Neural progenitor cell (in vitro differentiated cells): ENCODE results near the gene NAT10. TPM values are rescaled to one million over a fixed set of nuclear protein-coding genes. Genes with fewer than 3 reads are reported as not detected.
"Not testable (repeated sequence)": the region's sequence is repeated elsewhere in the genome, so short reads cannot be mapped to it uniquely, and the experiment has no call there.

Source experiments
- DNase-seq: peaks from one replicate; pipeline ENCODE4 v3.0.0-alpha.2; 2016; ENCODE audit warnings: low spot score
- H2AFZ ChIP-seq: fragments of 200-600 bp; sonication (generic); replicated peaks from 2 replicates; pipeline ENCODE4 v1.6.1; 2016; ENCODE audit warnings: antibody characterized with exemption
- H3F3A ChIP-seq: fragments of 200-600 bp; sonication (generic); 2 replicates; pipeline ENCODE4 v1.6.1; 2016; ENCODE audit warnings: antibody characterized with exemption, low read depth
- H3K27ac ChIP-seq: fragments of 200-600 bp; sonication (generic); 2 replicates; pipeline ENCODE4 v1.5.1; 2016; ENCODE audit warnings: mild to moderate bottlenecking
- H3K27me3 ChIP-seq: fragments of 200-600 bp; sonication (generic); 2 replicates; pipeline ENCODE4 v1.6.1; 2016; ENCODE audit warnings: mild to moderate bottlenecking, moderate library complexity
- H3K36me3 ChIP-seq: fragments of 200-600 bp; sonication (generic); 2 replicates; pipeline ENCODE4 v1.5.1; 2016
- H3K4me1 ChIP-seq: fragments of 200-600 bp; sonication (generic); 2 replicates; pipeline ENCODE4 v1.6.1; 2016; ENCODE audit warnings: mixed run types
- H3K4me2 ChIP-seq: fragments of 200-600 bp; sonication (generic); 2 replicates; pipeline ENCODE4 v1.6.1; 2016
- H3K4me3 ChIP-seq: fragments of 200-600 bp; sonication (generic); 2 replicates; pipeline ENCODE4 v1.5.1; 2016
- H3K79me2 ChIP-seq: fragments of 200-600 bp; sonication (generic); 2 replicates; pipeline ENCODE4 v1.6.1; 2016; ENCODE audit warnings: low read depth
- H3K9ac ChIP-seq: fragments of 200-600 bp; sonication (generic); 2 replicates; pipeline ENCODE4 v1.6.1; 2016
- H3K9me3 ChIP-seq: fragments of 200-600 bp; sonication (generic); 2 replicates; pipeline ENCODE4 v1.5.1; 2016; ENCODE audit warnings: low read depth
- H4K20me1 ChIP-seq: fragments of 200-600 bp; sonication (generic); 2 replicates; pipeline ENCODE4 v1.6.1; 2016; ENCODE audit warnings: low read depth
- H3K27ac Mint-ChIP-seq: 3 replicates; pipeline ENCODE4 v1.8.0; 2021; ENCODE audit warnings: mixed read lengths
- H3K27me3 Mint-ChIP-seq: 2 replicates; pipeline ENCODE4 v1.8.0; 2022; ENCODE audit warnings: low read depth, mild to moderate bottlenecking, inconsistent platforms, moderate library complexity, mixed read lengths; ENCODE audit not compliant: insufficient read depth
- H3K36me3 Mint-ChIP-seq: 3 replicates; pipeline ENCODE4 v1.8.0; 2021; ENCODE audit warnings: mixed read lengths
- H3K4me1 Mint-ChIP-seq: 3 replicates; pipeline ENCODE4 v1.8.0; 2021; ENCODE audit warnings: mixed read lengths
- H3K4me3 Mint-ChIP-seq: 3 replicates; pipeline ENCODE4 v1.8.0; 2021; ENCODE audit warnings: mild to moderate bottlenecking, moderate library complexity, mixed read lengths
- H3K9me3 Mint-ChIP-seq: 3 replicates; pipeline ENCODE4 v1.8.0; 2020; ENCODE audit warnings: mixed read lengths
- CTCF ChIP-seq: fragments of 200-600 bp; sonication (generic); IDR thresholded peaks from 2 replicates; pipeline ENCODE4 v1.5.1; 2017; ENCODE audit warnings: antibody characterized with exemption, mild to moderate bottlenecking
- EZH2 ChIP-seq: fragments of 200-600 bp; sonication (generic); IDR thresholded peaks from 2 replicates; pipeline ENCODE4 v1.6.1; 2017; ENCODE audit warnings: antibody characterized with exemption, mild to moderate bottlenecking, moderate library complexity
- EZH2phosphoT487 ChIP-seq: fragments of 200-600 bp; sonication (generic); IDR thresholded peaks from 2 replicates; pipeline ENCODE4 v1.6.1; 2017; ENCODE audit warnings: antibody characterized with exemption
- total RNA-seq: library from RNA; depleted of rRNA; stranded (reverse); fragments of >200 nt; gene quantifications from 2 replicates; pipeline ENCODE4 v1.2.3, GENCODE V29; 2015; ENCODE audit warnings: low replicate concordance

NAT10 gene
- total RNA-seq, 1 donor from 2014 or later, result 42.9 TPM

- Histone ChIP-seq H3K27ac (no peak overlapping the region), H3K4me3 (no peak overlapping the region), H3K4me1 (peaks cover 11% of the 10 kb centered on the region), H3K9ac (no peak overlapping the region), H3K79me2 (no peaks in the 10 kb centered on the region), H3K36me3 (no peaks in the 10 kb centered on the region), H4K20me1 (no peaks in the 10 kb centered on the region), H2AFZ (no peak overlapping the region), H3K27me3 (peaks cover 20% of the 10 kb centered on the region), H3K4me2 (no peak overlapping the region), H3K9me3 (no peaks in the 10 kb centered on the region), H3F3A (peaks cover 2% of the 10 kb centered on the region)
- no peak for TF ChIP-seq CTCF
- no peak for TF ChIP-seq EZH2phosphoT487
- no peak for TF ChIP-seq EZH2
- no peak for DNase-seq
- Mint-ChIP-seq H3K27me3 (peaks cover 9% of the 10 kb centered on the region), H3K4me3 (no peak overlapping the region), H3K9me3 (no peaks in the 10 kb centered on the region), H3K36me3 (no peaks in the 10 kb centered on the region), H3K27ac (no peak overlapping the region), H3K4me1 (peaks cover 13% of the 10 kb centered on the region)
Measured at GRCh38 chr11:34180040-34180813, 74.8 kb downstream of the NAT10 start.

GRCh38 chr11:34180814-34181165 is 75.4 kb downstream of the NAT10 start:
- H3K9me3 ChIP-seq, H3K4me3 Mint-ChIP-seq, H3K36me3 ChIP-seq, H3K4me2 ChIP-seq, H4K20me1 ChIP-seq, H3K4me3 ChIP-seq, H3K9ac ChIP-seq, H3K79me2 ChIP-seq, H3K27me3 Mint-ChIP-seq, H3K27ac Mint-ChIP-seq, H3K9me3 Mint-ChIP-seq, H3K36me3 Mint-ChIP-seq, DNase-seq, H3K27ac ChIP-seq, H3F3A ChIP-seq, H2AFZ ChIP-seq: not testable (repeated sequence)
- peaks cover 16% of the 10 kb centered on the region for H3K4me1 ChIP-seq
- H3K27me3 ChIP-seq, result peaks cover 15% of the 10 kb centered on the region
- peaks cover 17% of the 10 kb centered on the region for H3K4me1 Mint-ChIP-seq

DNA sequence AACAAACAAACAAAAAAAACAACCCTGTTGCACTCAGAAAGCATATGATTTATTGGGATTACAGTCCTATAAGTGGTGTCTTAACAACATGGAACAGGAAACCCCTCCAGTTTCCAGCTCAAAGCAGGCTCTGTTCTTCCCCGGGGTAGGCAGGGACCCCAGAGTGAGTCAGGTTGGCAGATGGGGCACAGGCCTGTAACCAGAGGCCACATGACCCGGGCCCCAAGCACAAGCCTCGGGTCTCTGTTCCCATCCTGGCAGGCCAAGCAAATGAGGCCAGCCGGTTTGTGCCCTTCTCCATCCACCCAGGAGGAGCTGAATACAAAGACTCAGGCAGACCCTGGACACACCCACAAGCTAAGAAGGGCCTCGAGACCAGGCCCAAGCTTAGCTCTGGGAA is 75.8 kb downstream of the NAT10 start:
- Histone ChIP-seq H3K9me3 (no peaks in the 10 kb centered on the region), H2AFZ (no peak overlapping the region), H3K9ac (no peak overlapping the region), H3K79me2 (no peaks in the 10 kb centered on the region), H3K27me3 (peaks cover 15% of the 10 kb centered on the region), H3F3A (peaks cover 11% of the 10 kb centered on the region), H3K4me3 (no peak overlapping the region), H3K27ac (no peak overlapping the region), H3K36me3 (no peaks in the 10 kb centered on the region), H3K4me2 (no peak overlapping the region), H4K20me1 (no peaks in the 10 kb centered on the region), H3K4me1 (peaks cover 21% of the 10 kb centered on the region)
- H3K9me3 Mint-ChIP-seq, result no peaks in the 10 kb centered on the region
- peaks cover 21% of the 10 kb centered on the region for H3K4me1 Mint-ChIP-seq
- no peaks in the 10 kb centered on the region for H3K36me3 Mint-ChIP-seq
- H3K27me3 Mint-ChIP-seq, result peaks cover 4% of the 10 kb centered on the region
- H3K4me3 Mint-ChIP-seq, result no peak overlapping the region
- DNase-seq, result no peak
- TF ChIP-seq EZH2 (no peak), EZH2phosphoT487 (no peak), CTCF (no peak)
- no peak overlapping the region for H3K27ac Mint-ChIP-seq

GRCh38 chr11:34181856-34182405 is 76.5 kb downstream of the NAT10 start:
- no peaks in the 10 kb centered on the region for H3K36me3 Mint-ChIP-seq
- no peaks in the 10 kb centered on the region for H3K9me3 Mint-ChIP-seq

More at GRCh38 chr11:34181856-34182405, 76.5 kb downstream of the NAT10 start:
- Histone ChIP-seq H3K36me3 (no peaks in the 10 kb centered on the region), H3K9me3 (no peaks in the 10 kb centered on the region), H3F3A (peaks cover 17% of the 10 kb centered on the region), H3K4me3 (no peak overlapping the region), H3K4me1 (peaks cover 23% of the 10 kb centered on the region), H3K79me2 (no peaks in the 10 kb centered on the region), H3K27me3 (peaks cover 16% of the 10 kb centered on the region), H3K4me2 (no peak overlapping the region), H3K27ac (no peak overlapping the region), H4K20me1 (no peaks in the 10 kb centered on the region), H2AFZ (no peak overlapping the region), H3K9ac (no peak overlapping the region)
- H3K4me1 Mint-ChIP-seq, result peaks cover 24% of the 10 kb centered on the region
- no peak for DNase-seq
- no peak overlapping the region for H3K27ac Mint-ChIP-seq
- no peak for TF ChIP-seq EZH2phosphoT487
- TF ChIP-seq EZH2, result no peak
- no peak for TF ChIP-seq CTCF
- peaks cover 4% of the 10 kb centered on the region for H3K27me3 Mint-ChIP-seq
- no peak overlapping the region for H3K4me3 Mint-ChIP-seq
